HG03280 (cell line): ENCODE results near the gene HAO2.
"Not testable (repeated sequence)": the region's sequence is repeated elsewhere in the genome, so short reads cannot be mapped to it uniquely, and the experiment has no call there.

Source experiments
- ATAC-seq: cut with Tn5 transposase; IDR thresholded peaks from one replicate; pipeline ENCODE4 v1.9.1; 2021; ENCODE audit warnings: mild to moderate bottlenecking, moderate library complexity; ENCODE audit not compliant: unreplicated experiment

The HAO2 gene

GRCh38 chr1:119376594-119376993, 8.0 kb downstream of the HAO2 start:
- ATAC-seq: no peak

GRCh38 chr1:119377594-119377993, 9.0 kb downstream of the HAO2 start:
- ATAC-seq: not testable (repeated sequence)

GRCh38 chr1:119379117-119379516, 10.5 kb downstream of the HAO2 start:
- no peak for ATAC-seq

- no peak for ATAC-seq
These were observed 11.7 kb downstream of the HAO2 start for GRCh38 chr1:119380304-119380703.

- no peak for ATAC-seq
These were observed 12.5 kb downstream of the HAO2 start for GRCh38 chr1:119380983-119381662.

- ATAC-seq: no peak
These were observed 16.0 kb downstream of the HAO2 start for GRCh38 chr1:119384591-119384990.

GRCh38 chr1:119385650-119386049, 17.1 kb downstream of the HAO2 start:
- ATAC-seq: no peak

GRCh38 chr1:119387858-119388257, 19.3 kb downstream of the HAO2 start:
- ATAC-seq: no peak

- no peak for ATAC-seq
These were observed 19.9 kb downstream of the HAO2 start for GRCh38 chr1:119388450-119388849.

- ATAC-seq: no peak
These were observed 21.9 kb downstream of the HAO2 start for GRCh38 chr1:119390526-119390925.

- no peak for ATAC-seq
These were observed 23.2 kb downstream of the HAO2 start for GRCh38 chr1:119391749-119392148.

GRCh38 chr1:119394085-119394484, 25.5 kb downstream of the HAO2 start:
- no peak for ATAC-seq

- no peak for ATAC-seq
These were observed 28.4 kb downstream of the HAO2 start for GRCh38 chr1:119396982-119397381.

GRCh38 chr1:119397986-119398385, 29.4 kb downstream of the HAO2 start:
- ATAC-seq: no peak

GRCh38 chr1:119404736-119405135, 36.2 kb downstream of the HAO2 start:
- ATAC-seq: no peak

GRCh38 chr1:119409731-119410130, 41.1 kb downstream of the HAO2 start:
- ATAC-seq: no peak

GRCh38 chr1:119410961-119411360, 42.4 kb downstream of the HAO2 start:
- no peak for ATAC-seq

GRCh38 chr1:119414950-119415349, 46.4 kb downstream of the HAO2 start, which contains the start of gene HSD3B2:
Gene HSD3B2 (plus strand): TSS chr1:119415150. CDS start chr1:119415420, 270 bp downstream.
- ATAC-seq: no peak

- ATAC-seq: no peak
These were observed 47.5 kb downstream of the HAO2 start for GRCh38 chr1:119416006-119416640.

GRCh38 chr1:119419109-119419508, 50.5 kb downstream of the HAO2 start:
- ATAC-seq: no peak

GRCh38 chr1:119420638-119421037, 52.1 kb downstream of the HAO2 start:
- no peak for ATAC-seq

- no peak for ATAC-seq
These were observed 54.0 kb downstream of the HAO2 start for GRCh38 chr1:119422631-119423030.

GRCh38 chr1:119428991-119429390, 60.4 kb downstream of the HAO2 start:
- no peak for ATAC-seq
